ENCODE data around the gene ZNF830. TPM values are rescaled to one million over a fixed set of nuclear protein-coding genes. Genes with fewer than 3 reads are reported as not detected.
"Not testable (repeated sequence)": the region's sequence is repeated elsewhere in the genome, so short reads cannot be mapped to it uniquely, and the experiment has no call there.

ZNF830 gene
- polyA plus RNA-seq, 1 of the 3 experiments (the other 2 are of a cell fraction), result 8.8 TPM

DNA sequence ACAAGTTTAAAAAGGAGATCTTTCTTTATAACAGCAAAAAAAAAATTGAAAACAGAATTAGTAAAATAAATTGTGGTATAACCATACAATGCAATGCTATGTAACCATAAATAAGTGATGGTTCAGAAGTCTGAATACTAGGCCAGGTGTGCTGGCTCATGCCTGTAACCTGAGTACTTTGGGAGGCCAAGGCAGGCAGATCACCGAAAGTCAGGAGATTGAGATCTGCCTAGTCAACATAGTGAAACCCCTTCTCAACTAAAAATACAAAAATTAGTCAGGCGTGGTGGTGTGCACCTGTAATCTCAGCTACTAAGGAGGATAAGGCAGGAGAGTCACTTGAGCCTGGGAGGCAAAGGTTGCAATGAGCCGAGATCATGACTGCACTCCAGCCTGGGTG, 34.7 kb upstream of the ZNF830 start:
- WGBS (ENCODE audit: low lambda C conversion rate), result 55% methylated on average over 3 of the region's 3 CpGs
- Histone ChIP-seq H3K79me2 (ENCODE audit: insufficient read depth) (no peaks in the 10 kb centered on the region), H3K27ac (ENCODE audit: low read depth in 2 of 2, low read length in 1 of 2) (no peak overlapping the region), H3K9ac (no peak overlapping the region), H4K20me1 (ENCODE audit: insufficient read depth) (no peaks in the 10 kb centered on the region), H3K4me2 (no peak overlapping the region), H3K4me1 (ENCODE audit: control insufficient read depth in 1 of 2, insufficient read depth in 2 of 2, low read depth in 1 of 2, low read length in 1 of 2) (no peaks in the 10 kb centered on the region), H3K9me2 (no peaks in the 10 kb centered on the region), H3K4me3 (ENCODE audit: low read depth in 2 of 2, low read length in 1 of 2) (no peak overlapping the region), H3K27me3 (ENCODE audit: insufficient read depth) (no peaks in the 10 kb centered on the region), H3K9me3 (no peaks in the 10 kb centered on the region), H3K36me3 (replicated peaks in 1 of 2; ENCODE audit: control insufficient read depth in 1 of 2, insufficient read depth in 2 of 2, low read length in 1 of 2) (no peaks in the 10 kb centered on the region), H2AFZ (ENCODE audit: low read depth) (no peak overlapping the region), H3F3A (replicated peaks; ENCODE audit: insufficient read depth) (no peaks in the 10 kb centered on the region)
- CTCF ChIA-PET, result no interaction called here
- TF ChIP-seq USF1 (IDR thresholded peaks at IDR 0.05; ENCODE audit: borderline replicate concordance, low read depth) (no peak), RAD21 (IDR thresholded peaks at IDR 0.05; ENCODE audit: low read length) (no peak), GATA2 (CRISPR knock-in tag; IDR thresholded peaks at IDR 0.05) (no peak), MEF2A (IDR thresholded peaks at IDR 0.05; ENCODE audit: borderline replicate concordance, low read depth) (no peak)
- TF ChIP-seq, protein P1, sequence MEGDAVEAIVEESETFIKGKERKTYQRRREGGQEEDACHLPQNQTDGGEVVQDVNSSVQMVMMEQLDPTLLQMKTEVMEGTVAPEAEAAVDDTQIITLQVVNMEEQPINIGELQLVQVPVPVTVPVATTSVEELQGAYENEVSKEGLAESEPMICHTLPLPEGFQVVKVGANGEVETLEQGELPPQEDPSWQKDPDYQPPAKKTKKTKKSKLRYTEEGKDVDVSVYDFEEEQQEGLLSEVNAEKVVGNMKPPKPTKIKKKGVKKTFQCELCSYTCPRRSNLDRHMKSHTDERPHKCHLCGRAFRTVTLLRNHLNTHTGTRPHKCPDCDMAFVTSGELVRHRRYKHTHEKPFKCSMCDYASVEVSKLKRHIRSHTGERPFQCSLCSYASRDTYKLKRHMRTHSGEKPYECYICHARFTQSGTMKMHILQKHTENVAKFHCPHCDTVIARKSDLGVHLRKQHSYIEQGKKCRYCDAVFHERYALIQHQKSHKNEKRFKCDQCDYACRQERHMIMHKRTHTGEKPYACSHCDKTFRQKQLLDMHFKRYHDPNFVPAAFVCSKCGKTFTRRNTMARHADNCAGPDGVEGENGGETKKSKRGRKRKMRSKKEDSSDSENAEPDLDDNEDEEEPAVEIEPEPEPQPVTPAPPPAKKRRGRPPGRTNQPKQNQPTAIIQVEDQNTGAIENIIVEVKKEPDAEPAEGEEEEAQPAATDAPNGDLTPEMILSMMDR (IDR thresholded peaks at IDR 0.05), result no peak
- no peak for DNase-seq
- POLR2A ChIA-PET, result no interaction called here

DNA sequence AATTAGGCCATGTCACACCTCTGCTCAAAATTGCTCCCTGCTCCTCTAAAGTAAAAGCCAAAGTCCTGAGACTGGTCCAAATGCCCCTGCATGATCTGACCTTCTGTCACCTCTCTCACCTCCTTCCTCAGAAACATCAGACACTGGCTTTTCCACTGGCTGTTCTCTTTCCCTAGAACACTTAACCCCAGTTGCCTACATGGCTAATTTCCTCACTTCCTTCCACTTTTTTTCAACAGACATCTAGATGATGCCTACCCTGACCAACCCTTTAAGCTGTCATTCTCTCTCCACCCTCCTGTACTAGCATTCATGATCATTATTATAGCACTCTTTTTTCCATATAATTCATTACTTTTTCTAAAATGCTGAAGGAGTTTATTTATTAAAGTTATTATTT, 31.1 kb upstream of the ZNF830 start:
- Histone ChIP-seq H3K27ac (ENCODE audit: low read depth in 2 of 2, low read length in 1 of 2) (no peak overlapping the region), H3K36me3 (replicated peaks in 1 of 2; ENCODE audit: control insufficient read depth in 1 of 2, insufficient read depth in 2 of 2, low read length in 1 of 2) (no peaks in the 10 kb centered on the region), H3K4me3 (ENCODE audit: low read depth in 2 of 2, low read length in 1 of 2) (no peak overlapping the region), H3K27me3 (ENCODE audit: insufficient read depth) (no peaks in the 10 kb centered on the region), H4K20me1 (ENCODE audit: insufficient read depth) (no peaks in the 10 kb centered on the region), H3F3A (replicated peaks; ENCODE audit: insufficient read depth) (no peaks in the 10 kb centered on the region), H3K79me2 (ENCODE audit: insufficient read depth) (no peaks in the 10 kb centered on the region), H3K4me2 (no peak overlapping the region), H3K9ac (no peak overlapping the region), H3K9me3 (no peaks in the 10 kb centered on the region), H3K4me1 (ENCODE audit: control insufficient read depth in 1 of 2, insufficient read depth in 2 of 2, low read depth in 1 of 2, low read length in 1 of 2) (no peaks in the 10 kb centered on the region), H2AFZ (ENCODE audit: low read depth) (no peak overlapping the region), H3K9me2 (no peaks in the 10 kb centered on the region)
- DNase-seq, result no peak
- CTCF ChIA-PET, result interaction anchor here (0.5 to 1.0 kb wide), 3 partner anchors 26 to 490 kb away, joined by 3 to 4 read pairs (median 3); no protein-coding TSS in a partner anchor
- POLR2A ChIA-PET, result no interaction called here
- TF ChIP-seq ZBTB33 (IDR thresholded peaks at IDR 0.05; ENCODE audit: borderline replicate concordance, low read depth), result no peak
- TF ChIP-seq REST (IDR thresholded peaks at IDR 0.05; ENCODE audit: low read depth, low read length), result no peak
- TF ChIP-seq SMC3 (IDR thresholded peaks at IDR 0.05; ENCODE audit: low read depth, low read length), result no peak
- TF ChIP-seq MXI1 (IDR thresholded peaks at IDR 0.05; ENCODE audit: low read depth, low read length), result no peak
- TF ChIP-seq ELF1 (IDR thresholded peaks at IDR 0.05), result no peak

DNA sequence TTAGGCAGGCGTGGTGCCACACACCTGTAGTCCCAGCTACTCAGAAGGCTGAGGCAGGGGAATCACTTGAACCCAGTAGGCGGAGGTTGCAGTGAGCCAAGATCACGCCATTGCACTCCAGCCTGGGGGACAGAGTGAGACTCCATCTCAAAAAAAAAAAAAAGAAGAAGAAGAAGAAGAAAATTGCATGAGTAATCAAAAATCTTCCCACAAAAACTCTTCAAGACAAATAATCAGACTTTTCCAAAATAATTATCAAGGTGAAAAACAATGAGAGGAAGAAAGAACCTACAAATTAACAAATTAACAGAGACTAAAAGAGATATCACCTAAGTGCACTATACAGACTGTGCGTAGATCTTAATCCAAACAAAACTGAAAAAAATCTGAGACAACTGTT, 10.6 kb upstream of the ZNF830 start:
- H3F3A ChIP-seq (replicated peaks; ENCODE audit: insufficient read depth); H3K9me3 ChIP-seq; POLR2A ChIA-PET; H3K4me2 ChIP-seq; H3K27ac ChIP-seq (ENCODE audit: low read depth in 2 of 2, low read length in 1 of 2); DNase-seq; H3K4me3 ChIP-seq (ENCODE audit: low read depth in 2 of 2, low read length in 1 of 2); H2AFZ ChIP-seq (ENCODE audit: low read depth); H3K36me3 ChIP-seq (replicated peaks in 1 of 2; ENCODE audit: control insufficient read depth in 1 of 2, insufficient read depth in 2 of 2, low read length in 1 of 2); H3K79me2 ChIP-seq (ENCODE audit: insufficient read depth); H3K9me2 ChIP-seq; CTCF ChIA-PET; H3K4me1 ChIP-seq (ENCODE audit: control insufficient read depth in 1 of 2, insufficient read depth in 2 of 2, low read depth in 1 of 2, low read length in 1 of 2); H3K27me3 ChIP-seq (ENCODE audit: insufficient read depth); H4K20me1 ChIP-seq (ENCODE audit: insufficient read depth); H3K9ac ChIP-seq: not testable (repeated sequence)
- 68% methylated on average over 4 of the region's 4 CpGs for WGBS (ENCODE audit: low lambda C conversion rate)
